Activated T-cell treated with anti-CD3 and anti-CD28 coated beads, Interleukin-2, amount 50 U/mL, for 24 hours (primary cell): ENCODE data around the gene IDI1.
"Not testable (repeated sequence)": the region's sequence is repeated elsewhere in the genome, so short reads cannot be mapped to it uniquely, and the experiment has no call there.

Source experiments
- DNase-seq: peaks from one replicate; pipeline ENCODE4 v3.0.0-alpha.2; 2020
- H3K27ac Mint-ChIP-seq: 2 replicates; pipeline ENCODE4 v1.8.0; 2020; ENCODE audit warnings: mild to moderate bottlenecking, mixed read lengths
- H3K27me3 Mint-ChIP-seq: 2 replicates; pipeline ENCODE4 v1.8.0; 2020; ENCODE audit warnings: mixed read lengths
- H3K36me3 Mint-ChIP-seq: 2 replicates; pipeline ENCODE4 v1.8.0; 2020; ENCODE audit warnings: low read depth, mixed read lengths
- H3K4me1 Mint-ChIP-seq: 2 replicates; pipeline ENCODE4 v1.8.0; 2020; ENCODE audit warnings: low read depth, mixed read lengths
- H3K4me3 Mint-ChIP-seq: 2 replicates; pipeline ENCODE4 v1.8.0; 2020; ENCODE audit warnings: mild to moderate bottlenecking, moderate library complexity, mixed read lengths
- H3K9me3 Mint-ChIP-seq: 2 replicates; pipeline ENCODE4 v1.8.0; 2020; ENCODE audit warnings: mixed read lengths

Gene IDI1

GRCh38 chr10:1074748-1075308 lies 25.9 kb upstream of the IDI1 start:
- Mint-ChIP-seq H3K27ac (peak overlapping the region; percentile 54), H3K36me3 (peaks cover 64% of the 10 kb centered on the region), H3K4me1 (peaks cover 23% of the 10 kb centered on the region), H3K4me3 (no peak overlapping the region), H3K9me3 (no peaks in the 10 kb centered on the region), H3K27me3 (no peaks in the 10 kb centered on the region)
- no peak for DNase-seq

GRCh38 chr10:1074052-1074747 lies 25.3 kb upstream of the IDI1 start:
- no peaks in the 10 kb centered on the region for H3K9me3 Mint-ChIP-seq
- no peak for DNase-seq
- H3K4me3 Mint-ChIP-seq, result no peak overlapping the region
- H3K4me1 Mint-ChIP-seq, result peaks cover 28% of the 10 kb centered on the region
- no peaks in the 10 kb centered on the region for H3K27me3 Mint-ChIP-seq
- H3K27ac Mint-ChIP-seq, result peak overlapping the region; percentile 54
- peaks cover 58% of the 10 kb centered on the region for H3K36me3 Mint-ChIP-seq

- peaks cover 48% of the 10 kb centered on the region for H3K4me1 Mint-ChIP-seq
- H3K27ac Mint-ChIP-seq, result no peak overlapping the region
- H3K27me3 Mint-ChIP-seq, result no peaks in the 10 kb centered on the region
Measured at GRCh38 chr10:1070919-1071318, 22.0 kb upstream of the IDI1 start.

DNA sequence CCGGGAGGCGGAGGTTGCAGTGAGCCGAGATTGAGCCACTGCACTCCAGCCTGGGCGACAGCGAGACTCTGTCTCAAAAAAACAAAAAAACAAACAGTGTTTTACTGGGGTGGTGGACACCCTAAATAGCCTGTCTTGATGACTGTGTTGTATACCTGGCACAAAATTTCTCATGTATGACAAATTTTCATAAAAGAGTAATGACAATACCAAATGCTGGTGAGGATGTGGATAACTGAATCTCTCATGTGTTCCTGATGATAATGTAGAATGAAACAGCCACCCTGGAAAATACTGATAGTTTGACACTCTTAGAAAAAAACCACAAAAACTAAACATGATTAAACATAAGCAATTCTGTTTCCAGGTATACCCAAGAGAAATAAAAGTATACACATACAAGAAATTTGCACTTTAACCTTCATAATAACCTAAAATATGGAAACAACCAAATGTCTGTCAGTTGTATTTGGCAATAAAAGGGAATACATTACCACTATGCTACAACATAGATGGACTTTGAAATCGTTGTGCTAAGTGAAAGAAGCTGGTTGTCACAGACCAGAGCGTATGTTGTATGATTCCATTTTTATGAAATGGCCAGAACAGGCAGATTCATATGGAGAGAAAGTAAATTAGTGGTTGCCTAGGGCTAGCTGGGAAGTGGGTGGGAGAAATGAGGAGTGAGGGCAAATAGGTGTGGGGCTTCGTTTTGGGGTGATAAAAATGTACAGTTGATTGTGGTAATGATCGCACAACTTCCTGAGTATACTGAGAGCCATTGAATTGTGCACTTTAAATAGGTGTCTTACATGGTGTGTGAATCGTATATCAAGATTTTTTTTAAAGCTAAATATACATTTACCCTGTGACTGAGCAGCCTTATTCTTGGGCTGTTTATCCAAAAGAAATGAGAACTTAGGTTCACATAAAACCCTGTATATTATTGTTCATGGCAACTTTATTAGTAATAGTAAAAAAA lies 19.8 kb upstream of the IDI1 start:
- DNase-seq, result no peak
- no peaks in the 10 kb centered on the region for H3K27me3 Mint-ChIP-seq
- peaks cover 24% of the 10 kb centered on the region for H3K36me3 Mint-ChIP-seq
- peaks cover 48% of the 10 kb centered on the region for H3K4me1 Mint-ChIP-seq
- peak overlapping the region; percentile 74 for H3K27ac Mint-ChIP-seq
- no peak overlapping the region for H3K4me3 Mint-ChIP-seq
- H3K9me3 Mint-ChIP-seq, result no peaks in the 10 kb centered on the region

More at GRCh38 chr10:1070919-1071318, 22.0 kb upstream of the IDI1 start:
- no peak for DNase-seq
- Mint-ChIP-seq H3K36me3 (peaks cover 33% of the 10 kb centered on the region), H3K4me3 (no peak overlapping the region), H3K9me3 (no peaks in the 10 kb centered on the region)

DNA sequence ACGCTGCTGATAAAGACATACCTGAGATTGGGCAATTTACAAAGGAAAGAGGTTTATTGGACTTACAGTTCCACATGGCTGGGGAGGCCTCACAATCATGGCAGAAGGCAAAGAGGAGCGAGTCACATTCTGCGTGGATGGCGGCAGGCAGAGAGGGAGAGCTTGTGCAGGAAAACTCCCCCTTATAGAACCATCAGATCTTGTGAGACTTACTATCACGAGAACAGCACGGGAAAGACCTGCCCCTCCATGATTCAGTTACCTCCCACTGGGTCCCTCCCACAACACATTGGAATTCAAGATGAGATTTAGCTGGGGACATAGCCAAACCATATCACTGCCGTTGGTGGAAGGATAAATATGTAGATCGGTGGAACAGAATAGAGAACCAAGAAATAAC lies 17.8 kb upstream of the IDI1 start:
- H3K27me3 Mint-ChIP-seq, H3K27ac Mint-ChIP-seq, H3K4me3 Mint-ChIP-seq, H3K9me3 Mint-ChIP-seq, DNase-seq: not testable (repeated sequence)
- H3K4me1 Mint-ChIP-seq, result peaks cover 67% of the 10 kb centered on the region
- H3K36me3 Mint-ChIP-seq, result peaks cover 20% of the 10 kb centered on the region

- Mint-ChIP-seq H3K36me3 (peaks cover 23% of the 10 kb centered on the region), H3K27ac (peak overlapping the region; percentile 63), H3K9me3 (no peaks in the 10 kb centered on the region), H3K27me3 (no peaks in the 10 kb centered on the region), H3K4me3 (no peak overlapping the region), H3K4me1 (peaks cover 77% of the 10 kb centered on the region)
- no peak for DNase-seq
Measured at GRCh38 chr10:1064964-1065247, 16.0 kb upstream of the IDI1 start.

DNA sequence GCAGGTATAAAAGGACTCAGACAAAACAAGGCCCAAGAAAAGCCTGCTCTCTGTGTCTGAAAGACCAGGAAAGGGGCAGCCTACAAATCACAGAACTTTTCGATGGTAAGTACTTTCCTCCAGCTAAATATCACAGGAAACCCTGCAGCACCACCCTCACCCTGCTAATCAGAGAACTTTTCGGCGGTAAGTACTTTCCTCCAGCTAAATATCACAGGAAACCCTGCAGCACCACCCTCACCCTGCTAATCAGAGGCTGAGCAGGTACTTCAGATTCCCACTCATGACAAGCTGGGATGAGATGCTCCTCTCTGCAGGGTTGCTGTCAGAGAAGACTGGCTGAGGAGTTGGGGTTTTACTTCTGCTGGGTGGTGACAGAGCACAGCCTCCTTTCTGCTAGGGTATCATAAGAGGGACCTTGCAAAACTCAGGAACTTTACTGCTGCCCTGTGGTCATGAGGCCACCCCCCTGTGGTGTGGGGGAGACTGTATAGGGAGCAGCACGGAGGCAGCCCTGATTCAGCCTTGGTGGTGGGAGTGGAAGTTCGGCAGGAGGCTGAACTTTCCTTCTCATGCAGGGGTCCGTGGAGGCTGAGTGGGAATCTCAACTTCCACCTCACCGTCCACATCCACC lies 14.4 kb upstream of the IDI1 start:
- Mint-ChIP-seq H3K36me3 (peaks cover 32% of the 10 kb centered on the region), H3K4me1 (peaks cover 76% of the 10 kb centered on the region), H3K4me3 (peak overlapping the region; percentile 49)

GRCh38 chr10:1061930-1062774 lies 13.2 kb upstream of the IDI1 start:
- no peak for DNase-seq
- Mint-ChIP-seq H3K4me1 (peaks cover 75% of the 10 kb centered on the region), H3K9me3 (no peaks in the 10 kb centered on the region), H3K4me3 (peak overlapping the region; percentile 49), H3K27ac (peak overlapping the region; percentile 80), H3K27me3 (no peaks in the 10 kb centered on the region), H3K36me3 (peaks cover 41% of the 10 kb centered on the region)

More for the DNA sequence above, 14.4 kb upstream of the IDI1 start:
- Mint-ChIP-seq H3K27ac (peak overlapping the region; percentile 80), H3K27me3 (no peaks in the 10 kb centered on the region), H3K9me3 (no peaks in the 10 kb centered on the region)
- no peak for DNase-seq

- Mint-ChIP-seq H3K27ac (peak overlapping the region; percentile 80), H3K4me1 (peaks cover 78% of the 10 kb centered on the region), H3K27me3 (no peaks in the 10 kb centered on the region), H3K4me3 (no peak overlapping the region), H3K9me3 (no peaks in the 10 kb centered on the region), H3K36me3 (peaks cover 56% of the 10 kb centered on the region)
- no peak for DNase-seq
Measured at GRCh38 chr10:1059902-1060301, 11.0 kb upstream of the IDI1 start.

DNA sequence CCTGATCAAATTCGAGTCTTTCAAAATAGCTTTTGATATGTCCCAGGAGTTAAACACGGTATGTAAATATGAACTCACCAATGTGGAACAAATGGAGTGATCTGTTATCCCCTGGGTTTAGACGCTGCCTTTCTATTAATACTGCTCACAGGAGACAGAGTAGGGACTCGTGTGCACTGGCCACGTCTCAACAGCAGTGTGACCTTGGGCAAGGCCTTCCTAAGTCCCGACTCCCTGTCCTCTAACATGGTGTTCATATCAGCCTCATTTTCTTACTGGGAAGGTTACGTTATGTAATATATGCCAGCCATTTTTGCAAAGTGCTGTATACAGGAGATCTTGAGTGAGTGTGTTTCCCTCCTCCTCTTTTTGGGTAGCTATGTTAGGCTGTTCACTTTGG lies 9.1 kb upstream of the IDI1 start:
- Mint-ChIP-seq H3K36me3 (peaks cover 65% of the 10 kb centered on the region), H3K27me3 (no peaks in the 10 kb centered on the region), H3K4me1 (peaks cover 80% of the 10 kb centered on the region), H3K4me3 (peak overlapping the region; percentile 95), H3K27ac (peak overlapping the region; percentile 95), H3K9me3 (no peaks in the 10 kb centered on the region)
- no peak for DNase-seq

DNA sequence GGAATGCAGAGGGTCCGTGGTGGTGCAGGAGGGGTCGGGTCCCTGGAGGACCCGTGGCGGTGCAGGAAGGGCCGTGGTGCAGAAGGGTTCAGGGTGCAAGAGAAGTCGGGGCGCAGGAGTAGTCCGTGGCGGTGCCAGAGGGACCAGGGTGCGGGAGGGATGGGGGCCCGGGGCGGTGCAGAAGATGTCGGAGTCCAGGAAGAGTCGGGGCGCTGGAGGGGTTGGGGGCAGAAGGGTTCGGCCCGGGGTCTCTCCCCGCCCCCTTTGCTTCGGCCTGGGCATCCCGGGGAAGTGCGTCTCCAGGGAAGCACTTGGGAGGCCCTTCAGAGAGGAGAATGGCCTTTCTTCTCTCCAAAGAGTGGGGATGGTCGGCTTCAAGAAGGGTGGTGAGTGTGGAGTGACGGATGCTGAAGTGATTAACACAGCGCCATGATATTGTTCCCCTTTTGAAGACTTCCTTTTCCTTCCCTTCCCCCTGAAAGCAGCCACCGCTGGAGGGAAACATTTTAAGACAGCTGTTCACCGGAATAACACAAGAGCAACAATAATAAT lies 8.3 kb upstream of the IDI1 start:
- peak overlapping the region; percentile 95 for H3K4me3 Mint-ChIP-seq
- H3K27ac Mint-ChIP-seq, result peak overlapping the region; percentile 95
- H3K9me3 Mint-ChIP-seq, result no peaks in the 10 kb centered on the region
- peaks cover 80% of the 10 kb centered on the region for H3K4me1 Mint-ChIP-seq
- H3K36me3 Mint-ChIP-seq, result peaks cover 70% of the 10 kb centered on the region
- DNase-seq, result no peak
- H3K27me3 Mint-ChIP-seq, result no peaks in the 10 kb centered on the region

DNA sequence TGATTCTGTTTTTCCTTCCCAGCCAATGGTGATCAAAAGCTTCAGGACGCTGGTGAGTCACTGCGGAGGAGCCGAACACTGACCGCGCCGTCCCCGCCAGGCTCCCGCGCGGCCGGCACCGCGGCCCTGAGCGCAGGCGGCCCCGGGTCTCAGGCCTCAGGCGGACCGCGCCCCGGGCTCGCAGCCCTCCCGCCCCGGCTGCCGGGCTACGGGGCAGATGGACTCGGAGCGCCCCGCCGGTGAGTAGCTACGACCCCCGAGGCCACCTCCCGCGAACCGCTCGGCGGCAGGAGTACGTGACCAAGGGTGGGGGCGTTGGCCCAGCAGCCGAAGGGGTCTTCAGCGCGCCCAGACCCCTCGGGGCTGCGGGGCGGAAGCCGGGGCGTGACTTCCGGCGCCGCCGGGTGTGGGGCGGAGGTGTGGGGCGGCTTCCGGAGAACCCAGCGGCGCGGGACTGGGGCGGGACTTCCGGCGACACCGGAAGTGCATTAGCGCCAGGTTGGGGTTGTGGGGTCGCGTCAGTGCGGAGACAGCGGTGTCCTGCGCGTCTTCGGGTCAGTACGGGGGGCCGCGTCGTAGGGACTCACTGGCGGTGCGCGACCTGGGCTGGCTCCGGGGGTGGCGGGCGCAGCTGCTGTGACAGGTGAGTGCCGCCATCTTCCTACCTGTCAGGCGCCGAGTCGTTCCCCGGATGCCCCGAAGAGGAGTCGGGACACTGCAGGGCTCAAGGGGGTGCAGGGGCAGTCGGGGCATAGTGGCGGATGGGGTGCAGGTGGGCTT lies 7.6 kb upstream of the IDI1 start, which contains the start of gene WDR37:
TSS of gene WDR37 (plus strand) at position 60 of the 780 bp plus-strand sequence. CDS start 15,771 bp downstream, outside the sequence.
- peak within 1 kb of the TSS; percentile 95 for H3K27ac Mint-ChIP-seq
- no peaks in the 10 kb centered on the region for H3K9me3 Mint-ChIP-seq
- H3K27me3 Mint-ChIP-seq, result no peaks in the 10 kb centered on the region
- peak; percentile 93 for DNase-seq
- H3K4me1 Mint-ChIP-seq, result peaks cover 80% of the 10 kb centered on the region
- H3K36me3 Mint-ChIP-seq, result peaks cover 73% of the 10 kb centered on the region
- peak within 1 kb of the TSS; percentile 95 for H3K4me3 Mint-ChIP-seq

DNA sequence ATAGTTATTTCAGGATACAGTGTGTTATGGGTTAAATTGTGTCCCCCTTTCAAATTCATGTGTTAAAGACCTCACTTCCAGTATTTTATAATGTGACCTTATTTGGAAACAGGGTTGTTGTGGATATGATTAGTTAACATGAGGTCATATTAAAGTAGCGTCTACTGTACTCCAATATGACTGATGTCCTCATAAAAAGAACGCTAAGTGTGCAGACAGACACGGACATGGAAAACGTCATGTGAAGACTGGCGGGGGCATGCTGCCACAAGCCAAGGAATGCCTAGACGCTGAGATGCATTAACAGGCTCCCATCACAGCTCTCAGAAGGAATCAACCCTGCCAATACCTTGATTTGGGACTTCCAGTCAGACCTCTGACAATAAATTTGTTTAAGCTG lies 5.8 kb upstream of the IDI1 start:
- peaks cover 75% of the 10 kb centered on the region for H3K4me1 Mint-ChIP-seq
- H3K27me3 Mint-ChIP-seq, result no peaks in the 10 kb centered on the region
- H3K27ac Mint-ChIP-seq, result peak overlapping the region; percentile 69
- H3K9me3 Mint-ChIP-seq, result no peaks in the 10 kb centered on the region
- H3K4me3 Mint-ChIP-seq, result peak overlapping the region; percentile 95
- peaks cover 83% of the 10 kb centered on the region for H3K36me3 Mint-ChIP-seq
- no peak for DNase-seq
